ENCODE results near the gene AP1AR. TPM values are rescaled to one million over a fixed set of nuclear protein-coding genes. Genes with fewer than 3 reads are reported as not detected.
A peak's percentile ranks its signal among the peaks of the same experiment; 100 is the strongest.

The AP1AR gene
- total RNA-seq, 1 donor from 2014 or later = 21.0 TPM

- Mint-ChIP-seq H3K27ac (ENCODE audit: unreplicated experiment) (no peak overlapping the region), H3K4me3 (ENCODE audit: unreplicated experiment) (no peak overlapping the region)
Observed at GRCh38 chr4:112282860-112283667, 51.5 kb downstream of the AP1AR start.

GRCh38 chr4:112284166-112284565 is 52.6 kb downstream of the AP1AR start:
- no peak overlapping the region for H3K27ac Mint-ChIP-seq (ENCODE audit: unreplicated experiment)
- peaks cover 5% of the 10 kb centered on the region for H3K9me3 Mint-ChIP-seq (ENCODE audit: unreplicated experiment)
- no peaks in the 10 kb centered on the region for H3K36me3 Mint-ChIP-seq (ENCODE audit: unreplicated experiment)
- no peak for TF ChIP-seq CTCF (IDR thresholded peaks at IDR 0.05; ENCODE audit: partially characterized antibody, unreplicated experiment)
- H3K27me3 Mint-ChIP-seq (ENCODE audit: unreplicated experiment) = peaks cover 5% of the 10 kb centered on the region
- H3K4me1 Mint-ChIP-seq (ENCODE audit: low read depth, unreplicated experiment) = no peaks in the 10 kb centered on the region
- no peak overlapping the region for H3K4me3 Mint-ChIP-seq (ENCODE audit: unreplicated experiment)
- DNase-seq = no peak

More at GRCh38 chr4:112282860-112283667, 51.5 kb downstream of the AP1AR start:
- peaks cover 5% of the 10 kb centered on the region for H3K27me3 Mint-ChIP-seq (ENCODE audit: unreplicated experiment)
- no peaks in the 10 kb centered on the region for H3K36me3 Mint-ChIP-seq (ENCODE audit: unreplicated experiment)
- no peak for DNase-seq
- H3K9me3 Mint-ChIP-seq (ENCODE audit: unreplicated experiment) = peaks cover 5% of the 10 kb centered on the region
- no peaks in the 10 kb centered on the region for H3K4me1 Mint-ChIP-seq (ENCODE audit: low read depth, unreplicated experiment)
- TF ChIP-seq CTCF (IDR thresholded peaks at IDR 0.05; ENCODE audit: partially characterized antibody, unreplicated experiment) = no peak

DNA sequence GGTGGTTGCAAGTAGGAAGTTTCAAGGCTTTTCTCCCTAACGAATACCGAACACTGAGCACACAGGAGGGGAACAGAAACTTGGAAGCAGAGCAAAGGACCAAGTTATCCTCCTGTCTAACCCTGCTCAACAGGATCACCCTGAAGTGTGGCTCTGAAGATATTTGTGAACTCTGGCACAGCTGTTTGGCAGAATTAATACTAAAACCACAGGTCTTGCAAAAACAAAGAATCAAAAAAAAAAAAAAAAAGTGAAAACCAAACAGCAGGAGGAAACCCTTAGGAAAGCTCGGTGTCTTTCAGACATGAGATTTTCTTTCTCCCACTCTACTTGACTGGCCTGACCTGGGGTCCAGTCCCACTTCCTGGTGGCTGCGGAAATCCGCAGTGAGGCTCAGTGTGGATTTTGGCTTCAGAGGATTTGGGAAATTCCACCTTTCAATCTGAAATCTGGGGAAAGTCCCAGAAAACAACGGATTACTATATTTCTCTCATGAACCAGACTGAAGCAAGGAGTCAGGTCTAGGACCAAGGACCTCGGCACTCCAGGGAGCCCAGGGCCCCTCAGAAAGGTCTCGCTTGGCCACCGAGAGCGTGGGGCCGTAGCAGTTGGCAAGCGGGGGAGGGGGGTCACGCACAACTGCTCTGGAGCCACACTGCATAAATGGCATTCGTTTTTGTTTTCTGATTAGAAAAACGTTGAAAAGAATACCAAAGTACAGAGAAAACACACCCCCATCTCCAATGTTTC is 53.2 kb downstream of the AP1AR start:
- TF ChIP-seq CTCF (IDR thresholded peaks at IDR 0.05; ENCODE audit: partially characterized antibody, unreplicated experiment) = no peak
- Mint-ChIP-seq H3K4me3 (ENCODE audit: unreplicated experiment) (peak overlapping the region; percentile 81), H3K9me3 (ENCODE audit: unreplicated experiment) (peaks cover 5% of the 10 kb centered on the region), H3K27me3 (ENCODE audit: unreplicated experiment) (peaks cover 5% of the 10 kb centered on the region), H3K4me1 (ENCODE audit: low read depth, unreplicated experiment) (no peaks in the 10 kb centered on the region), H3K27ac (ENCODE audit: unreplicated experiment) (no peak overlapping the region), H3K36me3 (ENCODE audit: unreplicated experiment) (no peaks in the 10 kb centered on the region)
- DNase-seq = no peak

- no peak for TF ChIP-seq CTCF (IDR thresholded peaks at IDR 0.05; ENCODE audit: partially characterized antibody, unreplicated experiment)
- no peak for DNase-seq
- Mint-ChIP-seq H3K4me1 (ENCODE audit: low read depth, unreplicated experiment) (no peaks in the 10 kb centered on the region), H3K36me3 (ENCODE audit: unreplicated experiment) (no peaks in the 10 kb centered on the region), H3K27ac (ENCODE audit: unreplicated experiment) (no peak overlapping the region), H3K4me3 (ENCODE audit: unreplicated experiment) (no peak overlapping the region), H3K27me3 (ENCODE audit: unreplicated experiment) (peaks cover 5% of the 10 kb centered on the region), H3K9me3 (ENCODE audit: unreplicated experiment) (peaks cover 2% of the 10 kb centered on the region)
Observed at GRCh38 chr4:112287258-112287989, 55.8 kb downstream of the AP1AR start.
